Fibroblast of pulmonary artery (primary cell): ENCODE results near the gene CLK1.

Source experiments
- DNase-seq: peaks from one replicate; pipeline ENCODE4 v3.0.0-alpha.2; 2010; ENCODE audit warnings: low read depth
- H3K4me3 ChIP-seq: replicated peaks from 2 replicates; pipeline ENCODE4 v1.5.1; 2011; ENCODE audit warnings: low read depth, mild to moderate bottlenecking, control low read depth, low read length, moderate library complexity
- CTCF ChIP-seq: IDR thresholded peaks from 2 replicates; pipeline ENCODE4 v1.5.1; 2011; ENCODE audit warnings: mild to moderate bottlenecking, control low read depth, low read length, inconsistent platforms; ENCODE audit errors: missing control alignments

The CLK1 gene

GRCh38 chr2:200864176-200865034 lies at the start of gene CLK1:
Gene CLK1, minus strand, starts transcription at chr2:200864658. Its CDS starts 2,796 bp downstream, at chr2:200861862.
- no peak for TF ChIP-seq CTCF
- DNase-seq = peak; percentile 95
- H3K4me3 ChIP-seq = peak within 1 kb of the TSS; percentile 98

- TF ChIP-seq CTCF = no peak
- H3K4me3 ChIP-seq = no peak overlapping the region
- peak; percentile 59 for DNase-seq
Measured at GRCh38 chr2:200913654-200914053, 49.2 kb upstream of the CLK1 start.

- no peak overlapping the region for H3K4me3 ChIP-seq
- TF ChIP-seq CTCF = no peak
- DNase-seq = no peak
Measured at GRCh38 chr2:200909958-200910357, 45.5 kb upstream of the CLK1 start.

- DNase-seq = peak; percentile 84
- peak; percentile 89 for TF ChIP-seq CTCF
- no peak overlapping the region for H3K4me3 ChIP-seq
Measured at GRCh38 chr2:200905618-200906296, 41.3 kb upstream of the CLK1 start.

- H3K4me3 ChIP-seq = no peak overlapping the region
- DNase-seq = peak; percentile 94
- TF ChIP-seq CTCF = peak; percentile 84
Measured at GRCh38 chr2:200901459-200902072, 37.1 kb upstream of the CLK1 start.

GRCh38 chr2:200899482-200899881 lies 35.0 kb upstream of the CLK1 start:
- no peak for TF ChIP-seq CTCF
- H3K4me3 ChIP-seq = no peak overlapping the region
- DNase-seq = no peak
